Caco-2 (cell line): ENCODE results near the gene LRRC1. TPM values are rescaled to one million over a fixed set of nuclear protein-coding genes. Genes with fewer than 3 reads are reported as not detected.

Experiments
- BruUV-seq: library from RNA; stranded (reverse); fragments of 400-500 nt; replicated peaks from 2 replicates; lab custom pipeline; 2021; lab: Mats Ljungman, UMichigan
- CTCF ChIA-PET: fragments of 300-600 bp; sonication (Branson Sonifier 250); formaldehyde crosslinking; loops from one replicate; lab custom pipeline; 2022; ENCODE audit warnings: antibody characterized with exemption; lab: Charles Lee
- POLR2A ChIA-PET: fragments of 300-600 bp; sonication (Branson Sonifier 250); formaldehyde crosslinking; loops from one replicate; lab custom pipeline; 2022; ENCODE audit warnings: antibody characterized with exemption; lab: Charles Lee
- DNase-seq, 2 experiments: peaks; one replicate each; pipeline versions ENCODE4 v3.0.0 to v3.0.0-alpha.2; 2020 to 2022
- H3K27me3 ChIP-seq: replicated peaks from 2 replicates; pipeline ENCODE4 v1.6.0; 2011; ENCODE audit warnings: low read length; ENCODE audit not compliant: control insufficient read depth, insufficient read depth
- H3K36me3 ChIP-seq: 2 replicates; pipeline ENCODE4 v1.5.1; 2011; ENCODE audit warnings: low read length; ENCODE audit not compliant: control insufficient read depth, insufficient read depth
- H3K4me1 ChIP-seq: fragments of 250-450 bp; sonication (Bioruptor Pico); 2 replicates; pipeline ENCODE4 v1.5.1; 2020; ENCODE audit warnings: mild to moderate bottlenecking
- H3K4me3 ChIP-seq: 2 replicates; pipeline ENCODE4 v1.5.1; 2011; ENCODE audit warnings: low read depth, mild to moderate bottlenecking, control low read depth, low read length
- H3K9me3 ChIP-seq: fragments of 250-450 bp; sonication (Bioruptor Pico); 2 replicates; pipeline ENCODE4 v1.5.1; 2020; ENCODE audit warnings: mild to moderate bottlenecking, moderate library complexity
- H3K27ac Mint-ChIP-seq: one replicate; pipeline ENCODE4 v1.8.0; 2022; ENCODE audit warnings: mixed read lengths; ENCODE audit not compliant: unreplicated experiment
- H3K27me3 Mint-ChIP-seq: one replicate; pipeline ENCODE4 v1.8.0; 2022; ENCODE audit warnings: mixed read lengths; ENCODE audit not compliant: insufficient read depth, unreplicated experiment
- H3K36me3 Mint-ChIP-seq: one replicate; pipeline ENCODE4 v1.8.0; 2022; ENCODE audit warnings: mild to moderate bottlenecking, mixed read lengths; ENCODE audit not compliant: insufficient read depth, unreplicated experiment
- H3K4me1 Mint-ChIP-seq: one replicate; pipeline ENCODE4 v1.8.0; 2022; ENCODE audit warnings: low read depth, mixed read lengths; ENCODE audit not compliant: unreplicated experiment
- H3K4me3 Mint-ChIP-seq: one replicate; pipeline ENCODE4 v1.8.0; 2022; ENCODE audit warnings: mild to moderate bottlenecking, moderate library complexity, mixed read lengths; ENCODE audit not compliant: unreplicated experiment
- H3K9me3 Mint-ChIP-seq: one replicate; pipeline ENCODE4 v1.8.0; 2022; ENCODE audit warnings: mixed read lengths; ENCODE audit not compliant: unreplicated experiment
- CTCF ChIP-seq, 2 experiments: fragments of 200-600 bp in 1 of 2; IDR thresholded peaks; 1 replicate in 1 of 2; 2 replicates in 1 of 2; pipeline versions ENCODE4 v1.5.1 to v1.8.0; 2011 to 2022; ENCODE audit warnings: antibody characterized with exemption in 1 of 2, control low read depth in 1 of 2, inconsistent platforms in 1 of 2, low read depth in 1 of 2, low read length in 1 of 2, mild to moderate bottlenecking in 1 of 2, moderate library complexity in 1 of 2; ENCODE audit not compliant: insufficient read depth in 1 of 2, severe bottlenecking in 1 of 2, unreplicated experiment in 1 of 2
- intact Hi-C: fragments of 100-400 bp; cut with micrococcal nuclease; formaldehyde crosslinking; loops from one replicate; pipeline ENCODE4 v1.10.0; 2022; ENCODE audit not compliant: unreplicated experiment
- total RNA-seq: library from RNA; stranded (reverse); gene quantifications from 2 replicates; pipeline ENCODE4 v1.2.3, GENCODE V29; 2022

LRRC1 gene
- total RNA-seq, 1 experiment from 2014 or later, result 60.8 TPM

- ChIA-PET CTCF (interaction anchor here (0.6 to 5.2 kb wide), 6 partner anchors 53 to 195 kb away, joined by 3 to 32 read pairs (median 10); no protein-coding TSS in a partner anchor), POLR2A (interaction anchor here (0.6 to 1.3 kb wide), 5 partner anchors 10 to 102 kb away, joined by 3 to 5 read pairs (median 3); no protein-coding TSS in a partner anchor)
- no peaks in the 10 kb centered on the region for H3K9me3 Mint-ChIP-seq
- peaks cover 37% of the 10 kb centered on the region for H3K4me1 Mint-ChIP-seq
- peak overlapping the region; percentile 98 for H3K4me3 ChIP-seq
- TF ChIP-seq CTCF (IDR thresholded peaks at IDR 0.05; ENCODE audit: insufficient read depth in 1 of 2, low read depth in 1 of 2, low read length in 1 of 2, severe bottlenecking in 1 of 2, unreplicated experiment in 1 of 2), result no peak
- H3K36me3 ChIP-seq, result no peaks in the 10 kb centered on the region; the same call in 1 of the 2 replicates
- peaks cover 51% of the 10 kb centered on the region for H3K36me3 Mint-ChIP-seq
- peak overlapping the region; percentile 94 for H3K27ac Mint-ChIP-seq
- peak overlapping the region; percentile 97 for H3K4me3 Mint-ChIP-seq
- no peaks in the 10 kb centered on the region for H3K27me3 ChIP-seq
- intact Hi-C loops, result loop anchor here (1.0 kb wide), 1 partner anchor 15 kb away; no protein-coding TSS in a partner anchor
- no peak for DNase-seq
- no peaks in the 10 kb centered on the region for H3K27me3 Mint-ChIP-seq
- no peaks in the 10 kb centered on the region for H3K9me3 ChIP-seq
- peaks cover 30% of the 10 kb centered on the region for H3K4me1 ChIP-seq
- BruUV-seq, result TSS peak; percentile 20
Observed at GRCh38 chr6:53796451-53796780, 1.6 kb downstream of the LRRC1 start.

DNA sequence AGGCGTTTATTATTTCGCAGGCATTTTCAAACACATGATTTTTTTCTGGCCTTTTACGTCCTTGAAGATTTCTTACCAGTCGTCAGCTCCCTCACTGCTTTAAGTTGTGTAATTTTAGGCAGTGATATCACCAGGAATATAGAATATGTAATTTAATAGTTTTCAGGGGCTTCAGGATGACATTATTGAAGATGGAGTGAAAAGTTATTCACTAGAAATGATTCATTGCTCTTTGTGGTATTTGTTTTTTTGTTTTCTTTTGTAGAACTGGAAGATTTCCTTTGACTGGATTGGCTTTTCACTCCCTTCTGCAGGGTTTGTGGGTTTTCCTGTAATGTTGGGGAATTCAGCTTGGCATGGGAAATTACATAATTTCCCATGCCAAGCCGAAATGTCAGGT is 2.0 kb downstream of the LRRC1 start:
- Mint-ChIP-seq H3K36me3 (peaks cover 51% of the 10 kb centered on the region), H3K27ac (peak overlapping the region; percentile 94), H3K9me3 (no peaks in the 10 kb centered on the region), H3K27me3 (no peaks in the 10 kb centered on the region), H3K4me1 (peaks cover 38% of the 10 kb centered on the region), H3K4me3 (peak overlapping the region; percentile 97)
- Histone ChIP-seq H3K4me3 (peak overlapping the region; percentile 98), H3K9me3 (no peaks in the 10 kb centered on the region), H3K36me3 (no peaks in the 10 kb centered on the region; the same call in 1 of the 2 replicates), H3K27me3 (no peaks in the 10 kb centered on the region), H3K4me1 (peaks cover 26% of the 10 kb centered on the region)
- ChIA-PET CTCF (interaction anchor here (0.6 to 5.2 kb wide), 6 partner anchors 52 to 194 kb away, joined by 3 to 32 read pairs (median 10); no protein-coding TSS in a partner anchor), POLR2A (interaction anchor here (0.6 to 1.3 kb wide), 3 partner anchors 10 to 102 kb away, joined by 3 to 5 read pairs (median 4); no protein-coding TSS in a partner anchor)
- TF ChIP-seq CTCF (IDR thresholded peaks at IDR 0.05; ENCODE audit: insufficient read depth in 1 of 2, low read depth in 1 of 2, low read length in 1 of 2, severe bottlenecking in 1 of 2, unreplicated experiment in 1 of 2), result no peak
- intact Hi-C loops, result loop anchor here (1.0 kb wide), 1 partner anchor 15 kb away; no protein-coding TSS in a partner anchor
- no peak for DNase-seq
- no TSS peak for BruUV-seq

DNA sequence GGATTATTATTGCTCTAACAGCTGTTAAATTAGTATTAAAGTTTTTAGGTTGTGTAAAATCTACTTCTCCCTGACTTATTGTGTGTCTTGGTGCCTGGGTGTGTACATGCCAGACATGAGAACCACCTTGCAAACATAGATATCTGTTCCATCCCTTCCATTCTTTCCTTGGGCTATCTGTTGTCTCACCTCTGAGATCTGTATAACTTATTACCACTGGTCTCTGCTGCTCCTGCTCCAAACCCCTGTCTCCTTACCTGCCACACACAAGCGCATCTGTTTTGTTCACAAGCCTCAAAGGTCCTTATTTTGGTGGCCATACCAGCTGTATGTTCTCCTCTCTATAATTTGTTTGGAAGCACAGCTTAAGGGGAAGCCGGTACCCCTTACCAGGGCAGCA is 2.5 kb downstream of the LRRC1 start:
- Mint-ChIP-seq H3K4me1 (peaks cover 43% of the 10 kb centered on the region), H3K27ac (no peak overlapping the region), H3K27me3 (no peaks in the 10 kb centered on the region), H3K9me3 (no peaks in the 10 kb centered on the region), H3K36me3 (peaks cover 51% of the 10 kb centered on the region), H3K4me3 (peak overlapping the region; percentile 97)
- Histone ChIP-seq H3K36me3 (no peaks in the 10 kb centered on the region; the same call in 1 of the 2 replicates), H3K4me1 (peaks cover 21% of the 10 kb centered on the region), H3K27me3 (no peaks in the 10 kb centered on the region), H3K4me3 (no peak overlapping the region), H3K9me3 (no peaks in the 10 kb centered on the region)
- POLR2A ChIA-PET, result no interaction called here
- no peak for DNase-seq
- no peak for TF ChIP-seq CTCF (IDR thresholded peaks at IDR 0.05; ENCODE audit: insufficient read depth in 1 of 2, low read depth in 1 of 2, low read length in 1 of 2, severe bottlenecking in 1 of 2, unreplicated experiment in 1 of 2)
- CTCF ChIA-PET, result interaction anchor here (3.0 to 4.5 kb wide), 2 partner anchors 63 to 159 kb away, joined by 12 to 30 read pairs; no protein-coding TSS in a partner anchor
- intact Hi-C loops, result no loop called here
- BruUV-seq, result no TSS peak
